GM18498 (cell line): ENCODE results near the gene MSH2.

Experiments
- ATAC-seq: cut with Tn5 transposase; IDR thresholded peaks from one replicate; pipeline ENCODE4 v1.9.1; 2021; ENCODE audit warnings: mild to moderate bottlenecking, moderate library complexity; ENCODE audit not compliant: unreplicated experiment

The MSH2 gene

DNA sequence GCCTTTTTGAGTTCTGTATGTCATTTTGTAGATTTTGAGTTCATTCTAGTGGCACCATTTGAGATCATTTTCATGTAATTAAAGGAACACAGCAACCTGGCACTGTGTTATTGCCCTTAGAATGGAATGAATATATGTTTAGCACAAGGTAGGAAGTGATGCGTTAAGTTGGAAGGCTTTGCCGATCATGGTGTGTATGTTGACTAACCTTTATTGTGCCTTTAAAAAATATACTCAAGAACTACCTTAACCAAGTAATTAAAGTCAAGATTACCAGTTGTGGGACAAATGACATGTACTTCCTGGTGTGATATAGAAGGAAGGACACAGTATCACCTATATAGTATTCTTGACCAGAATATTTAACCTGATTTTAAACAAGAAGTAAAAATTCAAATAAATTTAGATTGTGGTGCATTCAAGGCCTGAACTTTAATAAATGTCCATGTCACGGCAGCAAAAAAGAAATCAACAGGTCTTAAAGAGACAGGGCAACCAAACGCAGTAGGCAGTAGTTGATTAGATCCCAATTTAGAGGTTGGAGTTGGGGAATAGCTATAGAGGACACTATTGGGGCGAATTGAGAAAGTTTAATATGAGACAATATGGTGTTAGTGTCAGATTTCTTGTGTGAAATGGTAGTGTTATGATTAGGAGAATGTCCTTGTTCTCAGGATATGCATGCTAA, 68.6 kb downstream of the MSH2 start:
- ATAC-seq: no peak

DNA sequence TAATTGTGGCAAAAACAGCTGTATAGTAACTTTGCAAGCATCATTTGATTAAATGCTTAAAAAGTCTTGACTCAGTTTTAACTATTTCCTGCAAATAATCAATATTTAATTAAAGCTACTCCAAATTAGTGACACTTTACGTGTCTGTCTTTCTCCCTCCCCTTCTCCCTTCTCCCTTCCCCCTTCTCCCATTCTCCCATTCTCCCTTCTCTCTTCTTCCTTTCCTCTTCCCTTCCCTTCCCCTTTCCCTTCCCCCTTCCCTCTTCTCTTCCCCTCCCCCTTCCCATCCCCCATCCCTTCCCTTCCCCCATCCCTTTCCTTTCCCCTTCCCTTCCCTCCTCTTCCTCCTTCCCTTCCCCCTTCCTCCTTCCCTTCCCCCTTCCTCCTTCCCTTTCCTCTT, 76.9 kb downstream of the MSH2 start:
- no peak for ATAC-seq

DNA sequence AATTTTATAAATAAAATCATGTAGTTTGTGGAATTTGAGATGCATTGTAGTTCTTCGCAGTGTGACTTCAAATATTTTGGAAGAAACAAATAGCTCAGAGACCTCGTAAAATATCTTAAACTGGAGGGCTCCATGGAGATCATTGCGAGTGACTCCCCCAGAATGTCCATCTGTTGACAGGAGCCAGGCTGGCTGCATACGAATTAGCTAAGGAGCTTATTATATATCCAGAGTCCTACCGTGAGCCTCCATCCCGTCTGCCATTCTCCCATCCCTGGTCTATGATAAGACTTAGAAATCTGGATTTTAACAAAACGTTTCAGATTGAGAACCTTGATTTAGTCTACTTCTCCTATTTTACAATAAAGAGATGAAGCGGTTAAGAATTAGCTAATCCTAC, 80.2 kb downstream of the MSH2 start:
- ATAC-seq: no peak

DNA sequence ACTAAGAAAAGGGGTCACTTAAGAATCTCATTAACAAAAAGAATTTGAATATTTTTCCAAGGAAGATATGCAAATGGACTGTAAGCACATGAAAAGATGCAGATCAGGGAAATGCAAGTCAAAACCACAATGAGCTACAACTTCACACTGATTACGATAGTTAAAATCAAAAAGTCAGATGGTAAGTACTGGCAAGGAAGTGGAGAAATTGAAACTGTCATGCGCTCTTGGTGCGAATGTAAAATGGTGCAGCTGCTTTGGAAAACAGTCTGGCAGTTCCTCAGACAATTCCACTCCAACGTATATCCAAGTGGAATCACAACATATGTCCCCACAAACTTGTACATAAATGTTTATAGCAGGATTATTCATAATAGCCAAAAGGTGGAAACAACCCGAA, 81.4 kb downstream of the MSH2 start:
- no peak for ATAC-seq

DNA sequence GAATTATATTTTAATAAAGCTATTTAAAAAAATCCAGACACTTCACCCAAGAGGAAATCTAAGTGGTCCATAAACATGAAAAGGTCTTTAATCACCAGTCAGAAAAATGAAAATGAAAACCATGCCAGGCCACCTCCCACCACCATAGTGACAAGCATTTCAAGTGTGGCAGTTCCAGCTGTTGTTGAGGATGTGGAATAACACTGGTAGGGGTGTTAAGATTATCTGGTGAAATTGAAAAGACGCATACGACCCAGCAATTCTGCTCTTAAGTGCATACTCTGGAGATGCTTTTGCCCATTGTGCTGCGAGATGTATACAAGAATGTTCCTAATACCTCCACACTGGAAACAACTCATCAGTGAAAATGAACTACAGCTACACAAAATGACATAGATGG, 82.2 kb downstream of the MSH2 start:
- ATAC-seq: no peak

DNA sequence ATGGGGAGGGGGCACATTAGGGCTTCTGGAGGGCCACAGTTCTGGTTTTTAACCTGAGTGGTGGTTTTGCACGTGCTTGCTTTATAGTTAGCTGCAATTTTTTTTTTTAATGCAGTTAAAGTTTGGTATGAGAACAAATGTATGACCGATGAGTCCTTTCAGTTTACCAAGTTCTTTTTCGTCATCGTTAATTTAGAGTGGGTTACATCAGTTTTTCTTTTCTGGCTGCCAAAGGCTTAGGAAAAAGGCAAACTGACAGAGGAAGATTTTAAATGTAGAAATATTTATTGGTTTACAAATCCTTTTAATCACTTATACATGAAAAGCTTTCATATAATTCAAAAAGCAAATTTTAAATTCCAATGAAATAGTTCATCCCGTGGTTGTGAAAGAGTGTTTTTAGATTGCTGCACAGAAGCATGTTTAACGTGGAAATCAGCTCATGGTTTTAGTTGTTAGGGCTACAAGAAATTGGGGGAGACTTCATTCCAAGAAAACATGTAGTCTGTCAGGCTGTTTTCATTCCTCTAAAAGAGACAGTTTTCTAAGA, 82.9 kb downstream of the MSH2 start:
- ATAC-seq: no peak

DNA sequence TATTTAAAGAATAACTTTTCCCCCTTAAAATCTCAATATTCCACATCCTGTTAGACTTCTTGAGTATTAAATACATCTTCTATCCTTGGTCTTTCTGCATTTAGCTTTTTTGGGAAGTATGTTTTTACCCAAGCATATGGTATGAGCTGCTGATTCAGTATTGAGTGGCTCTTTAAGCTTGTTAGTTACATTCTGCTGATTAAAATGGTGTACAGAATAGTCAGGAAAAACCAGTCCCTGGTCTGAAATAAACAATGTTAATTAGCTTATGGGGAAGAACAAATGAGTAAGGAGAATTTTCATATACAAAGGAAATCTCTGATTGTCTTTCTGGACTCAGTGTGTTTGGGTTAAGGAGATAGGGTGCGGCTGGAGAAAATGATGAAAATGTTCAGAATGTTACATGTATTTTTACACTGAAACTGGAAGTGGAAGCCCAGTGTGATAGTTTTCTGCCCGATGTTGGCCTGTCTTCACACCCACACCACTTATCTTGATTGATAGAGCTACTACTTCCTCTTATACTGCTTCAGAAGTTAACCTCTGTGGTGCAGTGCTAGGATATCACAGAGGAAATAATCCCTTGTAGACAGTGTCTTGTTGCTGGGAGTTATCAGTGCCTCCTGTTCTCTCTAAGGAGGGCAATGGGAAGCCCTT, 84.0 kb downstream of the MSH2 start:
- ATAC-seq: peak; percentile 97

DNA sequence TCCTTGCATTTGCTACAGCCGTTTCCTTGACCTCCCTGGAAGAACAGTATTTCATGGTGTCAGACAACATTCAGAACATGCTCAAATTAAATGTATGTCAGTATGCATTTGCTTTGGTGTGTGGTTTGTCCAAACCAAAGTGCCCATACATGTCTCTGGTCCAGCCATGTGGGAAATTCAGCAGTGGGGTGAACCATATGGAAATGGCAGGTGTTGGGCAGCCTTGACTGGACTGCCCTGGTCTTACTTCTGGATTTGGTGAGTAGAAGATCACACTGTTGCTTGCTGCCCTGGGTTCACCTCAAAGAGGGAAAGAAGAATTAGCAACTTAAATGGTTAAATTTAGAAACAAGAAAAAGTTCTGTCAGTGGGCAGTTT, 84.5 kb downstream of the MSH2 start:
- peak; percentile 23 for ATAC-seq

DNA sequence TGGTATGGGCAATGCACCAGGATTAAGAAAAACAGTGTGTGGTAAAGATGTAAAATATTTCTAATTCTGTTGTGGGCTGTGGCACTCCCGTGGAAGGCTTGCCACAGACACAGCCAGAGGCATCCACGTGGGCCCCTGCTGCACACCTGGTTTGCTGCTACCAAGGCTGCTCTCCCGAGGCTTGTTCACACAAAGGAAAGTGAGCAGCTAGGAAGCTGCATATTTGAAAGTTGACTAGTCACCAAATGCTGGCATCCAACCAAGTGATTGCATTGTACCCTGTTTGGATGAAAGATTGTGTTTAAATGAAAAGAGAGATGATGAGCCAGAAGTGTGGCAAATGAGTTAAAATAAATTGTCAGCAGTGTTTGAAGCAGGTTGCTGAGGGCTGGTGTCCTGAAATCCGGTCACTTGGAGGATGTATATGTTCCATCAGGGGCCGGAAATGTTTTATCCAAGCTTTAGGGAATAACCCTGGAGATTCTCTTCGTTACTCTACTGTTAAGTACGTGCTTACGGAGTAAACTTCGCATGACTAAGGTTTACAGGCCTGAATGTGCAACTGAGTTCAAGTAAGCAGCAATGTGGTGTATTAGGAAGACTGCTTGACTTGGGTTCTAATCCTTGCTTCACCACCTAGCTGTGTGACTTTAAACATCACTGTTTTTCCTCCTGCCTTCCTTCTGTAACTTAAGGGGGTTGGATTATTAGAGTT, 86.1 kb downstream of the MSH2 start:
- no peak for ATAC-seq

DNA sequence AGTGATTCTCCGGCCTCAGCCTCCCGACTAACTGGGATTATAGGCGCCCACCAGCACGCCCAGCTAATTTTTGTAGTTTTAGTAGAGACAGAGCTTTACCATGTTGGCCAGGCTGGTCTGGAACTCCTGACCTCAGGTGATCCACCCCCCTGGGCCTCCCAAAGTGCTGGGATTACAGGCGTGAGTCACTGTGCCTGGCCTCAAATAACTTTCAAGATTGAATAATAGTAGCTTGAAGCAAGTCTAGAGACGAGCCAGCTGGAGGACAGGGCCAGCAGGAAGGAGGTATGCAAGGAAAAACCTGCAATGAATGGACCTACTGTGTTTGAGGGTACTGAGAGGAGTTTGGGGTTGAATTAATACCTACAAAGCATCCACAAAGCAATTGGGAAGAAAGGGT, 87.5 kb downstream of the MSH2 start:
- ATAC-seq: no peak

DNA sequence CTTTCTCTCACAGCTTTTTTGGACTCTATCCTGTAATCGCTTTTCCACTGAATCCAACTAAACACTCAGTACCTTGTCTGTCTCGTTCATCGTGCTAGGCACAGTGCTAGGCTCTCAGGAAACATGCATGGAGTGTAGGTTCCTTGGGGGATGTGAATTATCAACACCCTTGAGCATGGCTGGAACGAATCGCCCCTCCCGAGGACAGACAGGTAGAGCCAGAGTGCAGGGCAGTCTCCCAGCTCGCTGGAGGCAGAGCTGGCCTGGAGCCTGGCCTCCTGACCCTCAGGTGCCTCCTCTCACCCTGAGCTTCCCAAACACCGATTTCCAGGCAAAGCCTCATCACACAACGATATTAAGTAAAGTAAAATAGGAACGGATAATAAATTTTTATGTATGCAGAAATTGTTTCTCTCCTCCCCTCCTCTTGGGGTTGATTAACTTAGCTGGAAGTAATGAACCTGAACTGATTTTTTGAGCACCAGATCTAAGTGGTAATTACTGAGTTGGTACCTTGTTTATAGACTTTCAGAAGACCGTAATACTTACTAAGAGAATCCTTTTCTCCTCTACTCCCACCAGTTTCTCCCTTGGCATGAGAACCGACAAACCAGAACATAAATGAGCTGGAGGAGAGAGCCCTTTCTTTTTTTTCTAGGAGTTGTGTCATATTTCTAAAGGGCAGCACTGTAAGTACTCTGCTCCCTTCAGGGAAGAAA, 90.5 kb downstream of the MSH2 start:
- ATAC-seq: no peak

DNA sequence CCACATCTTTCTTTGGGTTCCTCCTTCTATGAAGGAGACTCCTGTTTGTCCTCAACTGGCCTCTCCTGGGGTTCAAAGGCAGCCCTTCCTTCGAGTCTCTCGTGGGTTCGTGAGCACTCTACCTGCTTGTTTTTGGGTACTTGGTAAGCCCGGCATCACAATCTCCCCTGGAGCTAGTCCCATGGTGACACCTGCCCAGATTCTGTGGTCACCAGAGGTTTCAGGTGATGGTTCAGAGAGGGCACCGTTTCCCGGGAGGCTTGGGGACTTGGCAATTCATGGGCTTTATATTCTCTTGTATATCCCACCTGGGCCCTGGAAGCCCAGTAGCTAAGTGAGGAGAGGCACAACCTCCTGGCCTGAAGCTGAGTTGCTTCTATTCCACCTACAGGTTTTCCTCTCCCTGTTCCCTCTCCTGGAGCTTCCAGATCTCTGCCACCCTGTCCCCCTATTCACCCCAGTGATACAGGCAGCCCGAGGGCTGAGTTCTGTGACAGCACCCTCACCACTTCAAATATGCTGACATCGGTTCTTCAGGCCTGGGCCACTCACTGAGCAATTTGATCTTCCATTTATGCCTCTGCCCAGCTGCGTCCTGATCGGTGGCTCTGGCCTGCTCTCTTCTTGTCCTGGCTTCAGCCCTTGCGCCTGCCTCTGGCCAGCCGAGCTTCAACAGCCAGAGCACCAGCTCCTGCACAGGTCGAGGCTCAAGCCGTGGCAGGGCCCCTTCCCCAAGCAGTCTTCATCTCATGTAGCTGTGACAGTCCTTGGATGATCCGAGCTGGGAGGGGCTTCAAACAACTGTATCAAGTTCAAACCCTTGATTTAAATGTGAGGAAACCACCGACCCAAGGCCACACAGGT, 91.5 kb downstream of the MSH2 start:
- no peak for ATAC-seq

DNA sequence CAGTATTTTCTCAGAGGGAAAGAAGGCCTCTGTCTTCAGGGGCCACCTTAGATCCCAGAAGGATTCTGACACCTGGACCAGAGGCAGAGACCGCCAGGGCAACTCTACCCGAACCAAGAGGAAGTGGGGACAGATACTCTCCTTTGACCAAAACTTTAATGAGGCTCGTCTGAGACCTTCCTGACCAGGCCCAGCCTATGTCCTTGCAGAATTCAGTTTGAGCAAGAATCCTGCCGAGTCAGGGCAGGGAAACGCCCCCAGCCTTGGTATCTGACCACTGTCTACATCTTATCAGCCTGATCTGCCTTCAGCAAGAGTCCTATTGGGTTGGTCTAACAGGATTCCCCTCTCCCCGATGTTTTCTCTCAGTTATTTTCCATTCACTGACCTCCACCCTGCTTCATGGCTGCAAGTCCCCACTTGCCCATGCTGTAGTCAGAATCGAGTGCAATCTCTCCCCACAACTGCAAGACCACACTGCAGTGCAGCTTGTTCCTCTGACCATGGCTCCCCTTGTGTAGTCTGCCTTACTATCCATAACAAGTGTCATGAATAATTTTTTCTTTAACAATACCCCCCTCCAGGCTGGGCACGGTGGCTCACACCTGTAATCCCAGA, 95.0 kb downstream of the MSH2 start:
- ATAC-seq: no peak

DNA sequence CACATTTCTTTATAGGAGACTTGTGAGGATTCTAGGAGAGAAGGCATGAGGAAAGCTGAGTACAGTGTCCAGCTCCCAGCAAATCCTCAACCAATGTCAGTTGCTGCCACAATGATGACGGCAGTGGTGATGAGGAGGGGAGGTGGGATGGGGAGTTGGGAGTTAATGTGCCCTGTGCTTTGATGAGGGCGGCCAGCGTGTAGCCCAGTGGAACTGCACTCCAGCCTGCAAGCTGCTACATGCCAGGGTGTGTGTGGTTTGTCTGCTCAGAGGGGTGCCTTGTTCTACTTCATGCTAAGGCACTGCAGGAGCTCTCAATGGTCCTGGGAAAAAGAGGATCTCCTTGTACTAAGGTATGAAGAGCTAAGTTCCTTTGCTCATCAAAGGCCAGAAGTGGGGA, 96.1 kb downstream of the MSH2 start:
- ATAC-seq: no peak

DNA sequence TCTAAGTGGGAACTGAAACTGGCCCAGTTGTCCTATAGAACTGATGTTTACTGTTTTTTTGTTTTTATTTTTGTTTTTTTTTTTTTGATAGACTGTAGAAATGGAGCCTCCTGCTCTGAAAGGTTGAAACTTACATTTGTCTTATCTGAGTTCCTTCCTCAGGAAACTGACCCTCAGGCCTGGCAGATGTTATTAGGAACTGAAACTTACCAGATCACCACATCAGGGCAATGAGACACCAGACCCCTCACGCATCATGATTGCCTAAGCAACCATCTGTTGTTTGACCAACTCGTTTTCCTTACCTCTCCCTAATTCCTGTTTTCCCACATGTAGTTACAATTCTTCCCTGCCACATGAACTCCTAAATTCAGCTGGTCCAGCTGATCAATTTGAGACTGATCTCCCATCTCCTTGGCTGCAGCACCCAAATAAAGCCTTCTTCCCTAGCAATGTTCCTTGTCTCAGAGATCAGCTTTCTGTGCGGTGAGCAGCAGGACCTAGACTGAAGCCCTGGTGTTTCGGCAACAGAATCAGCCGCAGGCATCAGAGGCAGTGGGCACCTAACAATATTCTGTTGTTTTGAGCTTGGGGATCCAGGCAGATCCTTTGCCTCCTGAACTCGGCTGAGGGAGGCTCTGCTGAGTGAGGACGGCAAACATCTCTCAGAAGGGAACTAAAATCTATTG, 96.8 kb downstream of the MSH2 start:
- ATAC-seq: no peak

DNA sequence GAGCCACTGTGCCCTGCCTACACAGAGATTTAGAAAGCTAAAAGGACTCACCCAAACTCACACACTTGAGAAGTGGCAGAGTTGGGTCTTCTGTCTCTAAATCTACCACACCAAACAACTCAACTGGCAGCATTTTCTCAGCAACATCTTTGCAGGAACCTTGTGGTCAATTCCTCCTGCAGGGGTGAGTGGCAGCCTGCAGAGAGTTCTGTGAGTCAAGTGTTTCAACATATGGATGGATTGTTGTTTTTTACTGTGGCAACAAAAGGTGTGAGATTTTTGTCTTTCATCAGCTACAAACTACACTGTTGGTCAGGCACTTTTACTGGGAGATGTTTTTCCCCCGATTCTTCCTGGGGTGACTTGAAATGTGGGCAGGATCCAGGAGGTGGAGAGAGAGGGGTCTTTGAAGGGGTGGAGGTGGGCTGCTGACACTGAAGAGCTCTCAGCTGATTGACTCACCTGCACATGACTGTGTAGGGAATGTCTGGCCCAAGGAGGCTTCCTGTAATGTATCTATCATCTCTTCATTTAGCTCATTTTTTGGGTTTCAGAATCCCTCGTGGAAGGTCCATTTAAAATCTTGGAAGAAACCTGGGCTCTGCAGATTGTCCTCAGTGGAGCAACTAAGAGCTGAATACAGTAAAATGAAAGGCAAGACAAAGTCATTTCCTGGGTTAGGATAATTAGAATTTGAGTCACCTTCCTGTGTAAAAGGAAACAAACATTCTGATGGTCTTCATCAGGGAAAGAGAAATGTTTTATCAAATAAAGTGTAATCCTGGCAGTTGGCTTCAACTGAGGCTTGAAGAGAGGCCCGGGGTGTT, 98.6 kb downstream of the MSH2 start:
- no peak for ATAC-seq

DNA sequence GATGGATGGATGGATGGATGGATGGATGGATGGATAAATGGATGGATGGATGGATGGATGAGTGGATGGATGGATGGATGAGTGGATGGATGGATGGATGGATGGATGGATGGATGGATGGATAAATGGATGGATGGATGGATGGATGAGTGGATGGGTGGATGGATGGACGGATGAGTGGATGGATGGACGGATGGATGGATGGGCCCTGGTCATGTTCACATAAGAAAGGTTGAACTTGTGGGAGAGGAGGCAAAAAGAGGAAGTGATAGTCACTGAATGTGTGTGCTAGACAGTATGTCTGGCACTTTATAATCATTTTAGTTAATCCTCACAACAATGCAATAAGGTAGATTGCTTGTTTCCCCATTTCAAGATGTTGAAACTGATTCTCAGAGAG, 99.5 kb downstream of the MSH2 start:
- ATAC-seq: peak; percentile 74

DNA sequence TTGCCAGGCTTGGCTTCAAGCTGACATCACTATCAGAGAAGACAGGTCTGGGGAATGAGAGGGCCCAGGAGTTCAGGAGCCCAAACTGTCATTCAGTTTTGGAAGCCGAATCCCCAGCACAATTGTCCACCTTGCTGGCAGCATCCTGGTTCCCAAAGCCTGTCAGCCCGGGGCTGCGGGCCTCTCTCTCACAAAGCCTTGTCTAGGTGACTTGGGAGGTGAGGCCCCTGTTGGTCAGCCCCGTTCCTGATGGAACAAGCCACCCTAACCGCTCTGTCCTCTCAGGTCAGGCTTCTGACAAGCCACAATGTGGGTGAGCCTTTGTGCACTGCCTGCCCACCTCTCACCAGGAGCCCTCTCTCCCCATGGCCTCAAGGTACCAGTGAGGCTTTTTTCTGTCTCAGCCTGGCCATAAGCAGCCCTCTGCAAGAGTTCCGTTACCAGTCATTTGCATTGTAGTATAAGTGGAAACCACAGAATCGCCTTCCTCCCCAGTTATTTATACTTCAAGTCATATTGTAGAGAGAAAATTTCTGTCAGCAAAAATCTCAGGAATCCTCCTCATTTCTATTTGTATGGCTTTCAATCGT, 100.6 kb downstream of the MSH2 start:
- ATAC-seq: peak; percentile 83
